ENCODE data around the gene C2CD4D. TPM values are rescaled to one million over a fixed set of nuclear protein-coding genes. Genes with fewer than 3 reads are reported as not detected.
A peak's percentile ranks its signal among the peaks of the same experiment; 100 is the strongest.
"Not testable (repeated sequence)": the region's sequence is repeated elsewhere in the genome, so short reads cannot be mapped to it uniquely, and the experiment has no call there.

C2CD4D gene
- total RNA-seq, 1 experiment from 2014 or later: 1.4 TPM

- H3K36me3 ChIP-seq (ENCODE audit: low read depth): peaks cover 45% of the 10 kb centered on the region
- CTCF ChIA-PET: no interaction called here
- 0 out of 2 replicates have a peak, but pooled peaks cover 3% of the 10 kb centered on the region for H3K79me2 ChIP-seq (ENCODE audit: low read depth)
- no peaks in the 10 kb centered on the region for H3K9me2 ChIP-seq (ENCODE audit: insufficient read depth)
- peaks cover 35% of the 10 kb centered on the region for H3F3A ChIP-seq (ENCODE audit: insufficient read depth, low read depth)
- TF ChIP-seq CTCF (conservative IDR thresholded peaks at IDR 0.05) (no peak), EZH2 (IDR thresholded peaks at IDR 0.05; ENCODE audit: low read depth) (no peak)
- H3K4me2 ChIP-seq: 0 out of 2 replicates have a peak overlapping the region, but pooled peaks have one; percentile 3
- no peaks in the 10 kb centered on the region for H4K20me1 ChIP-seq (ENCODE audit: insufficient read depth)
- POLR2A ChIA-PET (ENCODE audit: unreplicated experiment): interaction anchor here (0.7 to 0.9 kb wide), 2 partner anchors 221 to 290 kb away, joined by 5 to 6 read pairs; no protein-coding TSS in a partner anchor
- peaks cover 15% of the 10 kb centered on the region for H3K4me1 ChIP-seq (replicated peaks; ENCODE audit: insufficient read depth)
- H3K27ac ChIP-seq: peak overlapping the region; percentile 55
- H2AFZ ChIP-seq: no peak overlapping the region
- DNase-seq: peak in 1 of 2 experiments; percentile 81
- no peak overlapping the region for H3K4me3 ChIP-seq
- no TSS peak for BruUV-seq (replicated peaks)
- H3K9me3 ChIP-seq (ENCODE audit: insufficient read depth, low read depth): peaks cover 3% of the 10 kb centered on the region; the same call in 1 of the 2 replicates
- intact Hi-C loops (cut with micrococcal nuclease; ENCODE audit: unreplicated experiment): loop anchor here (5.0 kb wide), 1 partner anchor 300 kb away; no protein-coding TSS in a partner anchor
- no peaks in the 10 kb centered on the region for H3K27me3 ChIP-seq (ENCODE audit: insufficient read depth, low read depth)
Measured at GRCh38 chr1:151887028-151887427, 47.4 kb upstream of the C2CD4D start.

GRCh38 chr1:151885479-151885878 lies 45.9 kb upstream of the C2CD4D start:
- H3K4me2 ChIP-seq: no peak overlapping the region
- TF ChIP-seq EZH2 (IDR thresholded peaks at IDR 0.05; ENCODE audit: low read depth) (no peak), CTCF (conservative IDR thresholded peaks at IDR 0.05) (no peak)
- H3K4me3 ChIP-seq: no peak overlapping the region
- no peaks in the 10 kb centered on the region for H4K20me1 ChIP-seq (ENCODE audit: insufficient read depth)
- H2AFZ ChIP-seq: no peak overlapping the region
- BruUV-seq (replicated peaks): no TSS peak
- ChIA-PET POLR2A (ENCODE audit: unreplicated experiment) (no interaction called here), CTCF (no interaction called here)
- H3K4me1 ChIP-seq (replicated peaks; ENCODE audit: insufficient read depth): peaks cover 15% of the 10 kb centered on the region
- H3K36me3 ChIP-seq (ENCODE audit: low read depth): peaks cover 39% of the 10 kb centered on the region
- H3K27me3 ChIP-seq (ENCODE audit: insufficient read depth, low read depth): no peaks in the 10 kb centered on the region
- intact Hi-C loops (cut with micrococcal nuclease; ENCODE audit: unreplicated experiment): loop anchor here (5.0 kb wide), 1 partner anchor 302 kb away; no protein-coding TSS in a partner anchor
- no peaks in the 10 kb centered on the region for H3K9me2 ChIP-seq (ENCODE audit: insufficient read depth)
- H3K79me2 ChIP-seq (ENCODE audit: low read depth): 0 out of 2 replicates have a peak, but pooled peaks cover 3% of the 10 kb centered on the region
- H3K9me3 ChIP-seq (ENCODE audit: insufficient read depth, low read depth): peaks cover 3% of the 10 kb centered on the region; the same call in 1 of the 2 replicates
- DNase-seq: peak in 1 of 2 experiments; percentile 69
- no peak overlapping the region for H3K27ac ChIP-seq
- H3F3A ChIP-seq (ENCODE audit: insufficient read depth, low read depth): peaks cover 28% of the 10 kb centered on the region

- H3K4me2 ChIP-seq; DNase-seq; BruUV-seq (replicated peaks); H2AFZ ChIP-seq; CTCF ChIA-PET; H3K79me2 ChIP-seq (ENCODE audit: low read depth); H3K27ac ChIP-seq; H3K9me3 ChIP-seq (ENCODE audit: insufficient read depth, low read depth); H3K27me3 ChIP-seq (ENCODE audit: insufficient read depth, low read depth); H3K4me3 ChIP-seq; H4K20me1 ChIP-seq (ENCODE audit: insufficient read depth); H3K9me2 ChIP-seq (ENCODE audit: insufficient read depth): not testable (repeated sequence)
- intact Hi-C loops (cut with micrococcal nuclease; ENCODE audit: unreplicated experiment): loop anchor here (5.0 kb wide), 1 partner anchor 302 kb away; no protein-coding TSS in a partner anchor
- POLR2A ChIA-PET (ENCODE audit: unreplicated experiment): interaction anchor here (0.7 kb wide), 1 partner anchor 342 kb away, joined by 6 read pairs; no protein-coding TSS in a partner anchor
- Histone ChIP-seq H3F3A (ENCODE audit: insufficient read depth, low read depth) (peaks cover 28% of the 10 kb centered on the region), H3K36me3 (ENCODE audit: low read depth) (peaks cover 41% of the 10 kb centered on the region), H3K4me1 (replicated peaks; ENCODE audit: insufficient read depth) (peaks cover 15% of the 10 kb centered on the region)
Measured at GRCh38 chr1:151884879-151885278, 45.3 kb upstream of the C2CD4D start.

GRCh38 chr1:151884445-151884844 lies 44.8 kb upstream of the C2CD4D start:
- H3K9me2 ChIP-seq (ENCODE audit: insufficient read depth); H4K20me1 ChIP-seq (ENCODE audit: insufficient read depth); H3K79me2 ChIP-seq (ENCODE audit: low read depth); H3K27me3 ChIP-seq (ENCODE audit: insufficient read depth, low read depth); H3K4me2 ChIP-seq; CTCF ChIA-PET; DNase-seq; H3K4me3 ChIP-seq; intact Hi-C loops (cut with micrococcal nuclease; ENCODE audit: unreplicated experiment); H3K27ac ChIP-seq; BruUV-seq (replicated peaks); H2AFZ ChIP-seq; H3K9me3 ChIP-seq (ENCODE audit: insufficient read depth, low read depth): not testable (repeated sequence)
- peaks cover 28% of the 10 kb centered on the region for H3F3A ChIP-seq (ENCODE audit: insufficient read depth, low read depth)
- POLR2A ChIA-PET (ENCODE audit: unreplicated experiment): interaction anchor here (0.7 kb wide), 1 partner anchor 342 kb away, joined by 6 read pairs; no protein-coding TSS in a partner anchor
- H3K36me3 ChIP-seq (ENCODE audit: low read depth): peaks cover 39% of the 10 kb centered on the region
- H3K4me1 ChIP-seq (replicated peaks; ENCODE audit: insufficient read depth): peaks cover 15% of the 10 kb centered on the region

GRCh38 chr1:151883898-151884297 lies 44.3 kb upstream of the C2CD4D start:
- H3K4me2 ChIP-seq; intact Hi-C loops (cut with micrococcal nuclease; ENCODE audit: unreplicated experiment); H3K9me2 ChIP-seq (ENCODE audit: insufficient read depth); H3K27ac ChIP-seq; H4K20me1 ChIP-seq (ENCODE audit: insufficient read depth); DNase-seq; H2AFZ ChIP-seq; H3K27me3 ChIP-seq (ENCODE audit: insufficient read depth, low read depth); H3K79me2 ChIP-seq (ENCODE audit: low read depth); POLR2A ChIA-PET (ENCODE audit: unreplicated experiment); BruUV-seq (replicated peaks); H3K4me3 ChIP-seq; H3K9me3 ChIP-seq (ENCODE audit: insufficient read depth, low read depth): not testable (repeated sequence)
- Histone ChIP-seq H3K36me3 (ENCODE audit: low read depth) (peaks cover 34% of the 10 kb centered on the region), H3K4me1 (replicated peaks; ENCODE audit: insufficient read depth) (peaks cover 15% of the 10 kb centered on the region), H3F3A (ENCODE audit: insufficient read depth, low read depth) (peaks cover 28% of the 10 kb centered on the region)
- CTCF ChIA-PET: interaction anchor here (0.5 to 0.6 kb wide), 2 partner anchors 38 to 40 kb away, joined by 3 read pairs; no protein-coding TSS in a partner anchor

- H3K79me2 ChIP-seq (ENCODE audit: low read depth); H3K9me2 ChIP-seq (ENCODE audit: insufficient read depth); H3K4me3 ChIP-seq; BruUV-seq (replicated peaks); POLR2A ChIA-PET (ENCODE audit: unreplicated experiment); H3K27ac ChIP-seq; H3K27me3 ChIP-seq (ENCODE audit: insufficient read depth, low read depth); H2AFZ ChIP-seq; DNase-seq; H4K20me1 ChIP-seq (ENCODE audit: insufficient read depth); H3K9me3 ChIP-seq (ENCODE audit: insufficient read depth, low read depth); intact Hi-C loops (cut with micrococcal nuclease; ENCODE audit: unreplicated experiment); CTCF ChIA-PET; H3K4me2 ChIP-seq: not testable (repeated sequence)
- Histone ChIP-seq H3K4me1 (replicated peaks; ENCODE audit: insufficient read depth) (peaks cover 13% of the 10 kb centered on the region), H3K36me3 (ENCODE audit: low read depth) (peaks cover 29% of the 10 kb centered on the region), H3F3A (ENCODE audit: insufficient read depth, low read depth) (peaks cover 19% of the 10 kb centered on the region)
Measured at GRCh38 chr1:151882918-151883317, 43.3 kb upstream of the C2CD4D start.
